HG03571 (cell line): ENCODE results near the gene ABCD4.
"Not testable (repeated sequence)": the region's sequence is repeated elsewhere in the genome, so short reads cannot be mapped to it uniquely, and the experiment has no call there.

ENCODE experiments used
- ATAC-seq: cut with Tn5 transposase; IDR thresholded peaks from one replicate; pipeline ENCODE4 v1.9.1; 2021; ENCODE audit not compliant: unreplicated experiment

The ABCD4 gene

GRCh38 chr14:74302634-74303569 lies at the start of gene ABCD4:
TSS of gene ABCD4 (minus strand) at chr14:74302934. CDS start at chr14:74302912, 22 bp downstream.
- peak; percentile 94 for ATAC-seq

DNA sequence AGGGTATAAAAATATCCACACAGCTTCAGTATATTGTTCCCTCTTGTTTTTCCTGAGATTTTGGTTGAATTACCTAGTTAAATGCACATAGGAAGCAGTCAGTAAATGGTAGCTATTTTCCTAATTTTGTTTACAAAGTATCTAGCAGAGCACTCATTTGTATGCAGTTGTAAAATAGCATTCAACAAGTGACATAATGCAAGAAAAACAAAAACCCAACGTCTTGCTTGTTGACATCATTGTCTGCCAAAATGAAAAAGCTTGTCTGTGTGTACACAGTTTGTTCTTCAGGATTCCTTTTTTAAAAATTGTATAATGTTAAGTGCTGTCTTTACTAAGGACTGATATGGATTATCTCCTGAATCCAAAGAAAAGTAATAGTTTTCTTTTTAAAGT lies 48.2 kb upstream of the ABCD4 start:
- no peak for ATAC-seq

DNA sequence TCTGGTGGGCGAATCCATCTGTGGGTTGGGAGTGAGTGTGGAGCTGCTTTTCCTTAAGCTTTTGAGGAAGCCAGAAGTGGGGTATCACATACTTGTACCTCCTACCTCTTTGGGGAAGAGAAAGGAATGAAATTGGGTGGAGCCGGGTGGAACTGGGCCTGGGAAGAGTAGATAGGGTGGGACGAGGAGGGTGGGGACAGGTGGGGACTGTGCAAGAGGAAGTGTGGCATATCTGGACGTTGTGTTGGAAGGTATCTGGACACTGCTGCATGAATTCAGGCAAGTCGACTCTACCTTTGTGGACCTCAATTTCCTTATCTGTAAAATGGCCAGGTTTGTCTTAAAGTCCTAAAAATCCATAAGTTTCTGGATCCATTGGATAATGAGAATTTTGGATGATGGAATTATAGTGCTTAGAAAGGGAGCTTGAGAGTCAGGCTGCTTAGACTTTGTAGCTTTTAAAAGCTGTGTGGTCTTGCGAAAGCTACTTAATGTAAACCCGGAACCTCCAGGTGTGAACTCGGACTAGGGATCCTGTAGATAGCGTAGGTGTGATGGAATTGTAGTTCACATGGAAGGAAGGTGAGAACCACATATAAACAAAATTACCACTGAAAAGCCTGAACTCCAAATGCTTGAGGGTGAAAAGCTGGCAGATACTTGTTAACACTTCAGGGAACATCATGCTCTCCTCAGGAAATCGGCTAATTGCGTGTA lies 47.6 kb upstream of the ABCD4 start:
- ATAC-seq: no peak

DNA sequence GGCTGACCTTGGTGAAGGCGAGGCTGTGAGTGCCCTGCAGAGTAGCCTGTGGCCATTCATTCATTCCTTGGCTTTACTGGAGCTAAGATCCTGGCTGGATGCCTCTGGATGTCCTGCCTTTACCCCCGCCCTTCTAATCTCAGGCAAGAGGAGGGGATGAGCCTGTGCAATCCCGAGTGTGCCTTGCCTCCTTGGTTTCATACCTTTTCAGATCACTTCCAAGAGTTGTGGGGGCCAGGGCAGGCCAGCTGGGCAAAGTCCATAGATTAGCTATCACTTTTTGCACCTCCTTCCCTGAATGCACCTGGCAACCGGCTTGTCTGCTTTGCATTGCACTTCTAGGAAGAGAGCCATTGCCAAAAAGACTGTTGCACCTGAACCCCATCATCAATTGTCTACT lies 47.0 kb upstream of the ABCD4 start:
- no peak for ATAC-seq

DNA sequence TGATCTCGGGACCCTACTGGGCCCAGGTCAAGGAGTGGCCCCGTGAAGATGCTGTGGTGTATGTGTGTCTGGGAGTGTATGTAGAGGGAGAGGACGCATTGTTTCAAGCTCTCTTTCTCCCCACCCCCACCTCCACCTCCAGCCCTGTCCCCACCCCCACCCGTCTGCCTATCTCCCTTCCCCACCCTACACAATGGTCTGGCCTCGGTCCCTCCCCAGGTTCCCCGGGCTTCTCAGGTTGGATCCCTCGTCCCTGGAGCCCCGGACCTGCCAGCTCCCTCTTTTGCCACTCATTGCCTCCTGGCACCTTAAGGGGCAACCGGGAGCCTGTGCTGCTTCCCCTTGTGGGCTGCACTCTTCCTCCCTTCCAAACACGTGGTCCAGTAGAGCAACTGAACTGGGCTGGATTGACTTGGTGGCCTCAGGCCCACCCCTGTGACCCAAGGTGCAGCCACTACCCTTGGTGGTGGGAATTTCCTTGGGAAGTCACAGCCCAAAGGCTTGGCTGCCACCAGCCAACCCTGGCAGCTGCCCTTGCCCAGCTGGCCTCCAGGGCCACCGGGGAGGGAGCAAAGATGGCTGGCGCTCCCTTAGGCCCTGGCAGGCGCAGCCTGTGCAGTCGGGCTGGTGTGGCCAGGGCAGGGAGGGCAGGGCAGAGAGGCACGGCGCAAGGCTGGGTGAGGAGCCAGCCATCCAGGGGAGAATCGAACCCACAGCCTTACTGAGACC lies 46.2 kb upstream of the ABCD4 start:
- no peak for ATAC-seq

DNA sequence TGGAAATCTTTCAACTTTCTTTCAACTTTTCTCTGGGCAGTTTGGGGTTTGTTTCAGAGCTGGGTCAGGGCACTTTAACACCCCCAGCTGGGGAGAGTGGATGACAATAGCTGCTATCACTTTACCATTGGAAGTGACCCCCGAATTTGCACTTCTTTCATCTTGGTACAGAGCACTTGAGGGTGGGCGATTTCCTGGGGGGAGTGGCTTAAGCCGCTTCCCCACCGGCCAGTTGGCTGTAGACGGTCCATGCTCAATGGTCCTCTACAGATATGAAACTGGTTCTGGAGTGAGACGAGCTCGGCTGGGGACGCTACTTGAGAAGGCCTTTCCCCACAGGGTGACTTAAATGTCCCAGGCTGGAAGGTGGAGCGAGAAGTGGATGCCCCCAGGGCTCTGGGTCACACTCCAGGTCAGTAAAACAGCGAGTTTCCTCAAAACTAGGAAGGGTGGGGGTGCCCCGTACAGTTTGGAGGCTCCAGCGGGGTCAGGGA lies 45.6 kb upstream of the ABCD4 start, which contains the start of gene VRTN:
Gene VRTN (plus strand): TSS at position 231 of the 494 bp plus-strand sequence. CDS start 8,313 bp downstream, outside the sequence.
- ATAC-seq: no peak

- no peak for ATAC-seq
Measured at GRCh38 chr14:74347795-74348100, 45.0 kb upstream of the ABCD4 start.

GRCh38 chr14:74347097-74347794 lies 44.5 kb upstream of the ABCD4 start:
- no peak for ATAC-seq

DNA sequence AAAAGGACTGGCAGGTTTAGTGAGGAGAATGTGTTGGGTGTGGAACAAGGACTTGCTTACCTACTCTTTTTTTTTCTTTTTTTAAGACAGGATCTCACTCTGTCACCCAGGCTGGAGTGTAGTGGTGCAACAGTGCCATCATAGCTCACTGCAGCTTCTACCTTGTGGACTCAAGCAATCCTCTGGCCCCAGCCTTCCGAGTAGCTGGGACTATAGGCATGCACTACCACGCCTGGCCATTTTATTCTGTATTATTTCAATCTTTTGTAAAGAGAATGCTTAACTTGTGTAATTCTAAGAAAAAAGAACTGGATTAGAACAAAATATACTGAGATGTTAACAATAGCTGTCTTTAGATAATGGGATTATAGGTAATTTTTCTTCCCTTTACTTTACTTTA lies 43.6 kb upstream of the ABCD4 start:
- ATAC-seq: no peak

GRCh38 chr14:74333909-74334308 lies 31.2 kb upstream of the ABCD4 start:
- ATAC-seq: no peak

GRCh38 chr14:74329950-74330552 lies 27.3 kb upstream of the ABCD4 start:
- ATAC-seq: not testable (repeated sequence)

DNA sequence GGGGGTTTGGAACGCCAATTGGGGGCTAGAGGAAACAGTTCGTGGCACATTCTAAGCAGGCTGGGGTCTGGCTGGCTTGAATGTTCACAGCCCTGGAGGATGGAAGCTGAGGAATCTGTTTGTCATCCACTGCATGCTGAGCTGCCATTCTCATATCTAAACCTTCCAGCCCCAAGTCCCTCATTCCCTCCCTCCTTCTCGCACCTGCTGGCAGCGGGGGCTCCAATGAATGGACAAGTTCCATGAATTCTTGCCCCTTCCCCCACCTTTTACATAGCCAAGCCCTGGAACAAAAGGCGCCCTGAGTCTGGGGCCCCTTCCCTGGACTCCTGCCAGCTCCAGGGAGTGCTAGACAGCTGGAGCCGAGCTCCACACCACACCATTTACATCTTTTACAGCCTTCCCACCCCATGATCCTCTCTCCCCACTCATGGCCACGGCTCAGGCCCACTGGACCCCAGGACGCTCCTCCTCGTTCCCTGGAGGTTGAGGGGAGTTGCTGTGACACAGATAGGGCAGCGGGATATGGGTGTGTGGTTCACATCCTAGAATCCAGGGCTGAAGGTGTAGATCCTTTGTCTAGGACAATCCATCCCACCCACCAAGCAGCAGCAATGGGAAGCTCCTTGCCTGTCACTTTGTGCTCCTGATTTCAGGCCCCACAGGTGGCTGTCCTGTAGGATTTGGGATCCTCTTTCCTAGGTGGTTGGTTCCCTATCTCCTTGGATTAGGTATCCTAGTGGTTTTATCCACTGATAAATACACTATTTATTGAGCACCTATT lies 23.8 kb upstream of the ABCD4 start:
- ATAC-seq: no peak

- no peak for ATAC-seq
Measured at GRCh38 chr14:74325446-74325845, 22.7 kb upstream of the ABCD4 start.

- no peak for ATAC-seq
Measured at GRCh38 chr14:74324931-74325361, 22.2 kb upstream of the ABCD4 start.

GRCh38 chr14:74314576-74314975 lies 11.8 kb upstream of the ABCD4 start:
- ATAC-seq: no peak

DNA sequence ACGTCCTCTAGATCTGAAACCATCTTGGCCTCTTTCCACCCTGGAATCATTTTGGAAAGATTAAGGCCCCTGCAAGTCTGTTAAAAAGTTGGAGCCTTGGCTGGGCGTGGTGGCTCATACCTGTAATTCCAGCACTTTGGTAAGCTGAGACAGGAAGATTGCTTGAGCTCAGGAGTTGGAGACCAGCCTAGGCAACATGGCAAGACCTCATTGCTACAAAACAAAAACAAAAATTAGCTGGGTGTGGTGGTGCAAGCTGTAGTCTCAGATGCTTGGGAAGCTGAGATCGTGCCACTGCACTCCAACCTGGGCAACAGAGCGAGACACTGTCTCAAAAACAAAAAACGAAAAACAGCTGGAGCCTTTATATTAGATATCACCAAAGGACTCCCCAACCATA lies 10.9 kb upstream of the ABCD4 start:
- no peak for ATAC-seq

DNA sequence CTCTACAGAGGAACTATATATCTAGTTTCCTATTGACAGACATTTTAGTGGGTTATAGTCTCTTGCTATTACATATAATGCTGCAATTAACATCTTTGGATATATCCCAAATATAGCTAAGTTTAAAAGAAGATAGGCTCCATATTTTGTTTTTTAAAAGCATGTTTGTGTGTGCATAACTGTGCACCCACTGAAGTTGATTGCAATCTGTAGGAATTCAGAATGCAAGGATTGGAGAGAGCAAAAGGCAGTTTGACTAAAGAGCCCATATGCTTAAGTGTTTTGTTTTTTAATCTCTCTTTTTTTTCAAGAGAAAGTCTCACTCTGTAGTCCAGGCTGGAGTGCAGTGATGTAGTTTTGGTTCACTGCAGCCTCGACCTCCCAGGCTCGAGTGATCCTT lies 9.4 kb upstream of the ABCD4 start:
- ATAC-seq: no peak

DNA sequence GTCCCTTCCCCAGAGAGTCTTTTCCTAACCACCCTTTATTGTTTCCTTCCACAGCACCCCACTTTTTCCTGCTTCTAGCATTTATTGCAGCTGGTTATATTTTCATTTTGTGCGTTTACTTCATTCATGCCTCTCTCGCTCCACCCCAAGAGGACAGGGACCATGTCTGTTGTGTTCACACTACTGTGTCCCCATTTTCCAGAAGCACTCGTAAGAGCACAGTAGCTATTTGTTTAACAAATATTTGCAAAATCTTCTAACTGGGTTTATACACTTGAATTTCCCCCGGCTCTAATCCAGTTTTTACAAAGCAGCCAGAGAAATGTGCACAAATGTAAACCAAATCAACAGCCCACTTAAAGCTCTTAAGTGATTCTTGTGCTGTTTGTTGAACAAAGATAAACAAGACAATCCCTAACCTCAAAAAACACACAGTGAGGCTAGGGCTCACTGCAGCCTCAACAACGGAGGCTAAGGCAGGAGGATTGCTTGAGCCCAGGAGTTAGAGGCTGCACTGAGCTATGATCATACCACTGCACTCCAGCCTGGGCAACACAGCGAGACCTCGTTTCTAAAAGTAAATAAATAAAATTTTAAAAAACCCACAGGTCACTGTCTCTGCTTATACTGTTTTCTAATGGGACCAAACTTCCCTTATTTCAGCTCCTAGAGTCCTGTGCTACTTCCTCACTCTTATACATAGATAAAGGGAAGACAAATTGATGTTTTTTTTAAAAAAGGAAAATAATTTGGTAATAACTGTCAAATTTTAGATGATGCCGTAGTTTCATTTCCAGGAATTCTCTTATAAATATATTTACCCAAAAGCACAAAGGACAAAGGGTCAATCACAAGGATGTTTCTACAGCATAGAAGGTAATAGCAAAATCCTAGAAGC lies 6.6 kb upstream of the ABCD4 start:
- ATAC-seq: no peak
